Measurements from ENCODE around the gene RPL18A. TPM values are rescaled to one million over a fixed set of nuclear protein-coding genes. Genes with fewer than 3 reads are reported as not detected.

The RPL18A gene
- total and polyA plus RNA-seq, 2 experiments from 2014 or later: 1,314 to 2,829 TPM

- no peak overlapping the region for H3K27ac Mint-ChIP-seq
- no peaks in the 10 kb centered on the region; the same call in 2 of the 3 replicates for H3K36me3 Mint-ChIP-seq (ENCODE audit: low read depth)
- Histone ChIP-seq H3K79me2 (replicated peaks; ENCODE audit: insufficient read depth) (no peaks in the 10 kb centered on the region), H3K9me2 (ENCODE audit: insufficient read depth) (no peaks in the 10 kb centered on the region), H3K27me3 (ENCODE audit: insufficient read depth) (0 out of 2 replicates have a peak, but pooled peaks cover 9% of the 10 kb centered on the region), H3K27ac (ENCODE audit: low read depth) (no peak overlapping the region), H3K4me1 (ENCODE audit: insufficient read depth) (peaks cover 5% of the 10 kb centered on the region; the same call in 1 of the 2 replicates), H3K36me3 (ENCODE audit: insufficient read depth) (no peaks in the 10 kb centered on the region), H3K4me3 (no peak overlapping the region), H4K20me1 (replicated peaks; ENCODE audit: insufficient read depth) (no peaks in the 10 kb centered on the region), H2AFZ (no peak overlapping the region), H3K4me2 (no peak overlapping the region), H3F3A (replicated peaks; ENCODE audit: low read depth) (0 out of 2 replicates have a peak, but pooled peaks cover 5% of the 10 kb centered on the region)
- DNase-seq (ENCODE audit: low spot score): no peak
- no peak for ATAC-seq
- peaks cover 21% of the 10 kb centered on the region for H3K27me3 Mint-ChIP-seq (ENCODE audit: insufficient read depth, low read depth, poor library complexity)
- no peak overlapping the region; the same call in 2 of the 3 replicates for H3K4me3 Mint-ChIP-seq
- no peaks in the 10 kb centered on the region for H3K9me3 Mint-ChIP-seq
- TF ChIP-seq NANOG (IDR thresholded peaks at IDR 0.05; ENCODE audit: borderline replicate concordance) (no peak), ZNF331 (CRISPR knock-in tag; IDR thresholded peaks at IDR 0.05; ENCODE audit: low read depth) (no peak), STAT1 (IDR thresholded peaks at IDR 0.05; ENCODE audit: unreplicated experiment) (no peak), JUNB (IDR thresholded peaks at IDR 0.05; ENCODE audit: unreplicated experiment) (no peak), EZH2phosphoT487 (IDR thresholded peaks at IDR 0.05; ENCODE audit: unreplicated experiment) (no peak), POLR2AphosphoS5 (IDR thresholded peaks at IDR 0.05; ENCODE audit: low read depth) (no peak), EZH2 (IDR thresholded peaks at IDR 0.05; ENCODE audit: low read depth, unreplicated experiment) (no peak), CREB1 (CRISPR knock-in tag; IDR thresholded peaks at IDR 0.05; ENCODE audit: low read depth) (no peak), ZNF114 (CRISPR knock-in tag; IDR thresholded peaks at IDR 0.05) (no peak)
- TF ChIP-seq, protein P1, sequence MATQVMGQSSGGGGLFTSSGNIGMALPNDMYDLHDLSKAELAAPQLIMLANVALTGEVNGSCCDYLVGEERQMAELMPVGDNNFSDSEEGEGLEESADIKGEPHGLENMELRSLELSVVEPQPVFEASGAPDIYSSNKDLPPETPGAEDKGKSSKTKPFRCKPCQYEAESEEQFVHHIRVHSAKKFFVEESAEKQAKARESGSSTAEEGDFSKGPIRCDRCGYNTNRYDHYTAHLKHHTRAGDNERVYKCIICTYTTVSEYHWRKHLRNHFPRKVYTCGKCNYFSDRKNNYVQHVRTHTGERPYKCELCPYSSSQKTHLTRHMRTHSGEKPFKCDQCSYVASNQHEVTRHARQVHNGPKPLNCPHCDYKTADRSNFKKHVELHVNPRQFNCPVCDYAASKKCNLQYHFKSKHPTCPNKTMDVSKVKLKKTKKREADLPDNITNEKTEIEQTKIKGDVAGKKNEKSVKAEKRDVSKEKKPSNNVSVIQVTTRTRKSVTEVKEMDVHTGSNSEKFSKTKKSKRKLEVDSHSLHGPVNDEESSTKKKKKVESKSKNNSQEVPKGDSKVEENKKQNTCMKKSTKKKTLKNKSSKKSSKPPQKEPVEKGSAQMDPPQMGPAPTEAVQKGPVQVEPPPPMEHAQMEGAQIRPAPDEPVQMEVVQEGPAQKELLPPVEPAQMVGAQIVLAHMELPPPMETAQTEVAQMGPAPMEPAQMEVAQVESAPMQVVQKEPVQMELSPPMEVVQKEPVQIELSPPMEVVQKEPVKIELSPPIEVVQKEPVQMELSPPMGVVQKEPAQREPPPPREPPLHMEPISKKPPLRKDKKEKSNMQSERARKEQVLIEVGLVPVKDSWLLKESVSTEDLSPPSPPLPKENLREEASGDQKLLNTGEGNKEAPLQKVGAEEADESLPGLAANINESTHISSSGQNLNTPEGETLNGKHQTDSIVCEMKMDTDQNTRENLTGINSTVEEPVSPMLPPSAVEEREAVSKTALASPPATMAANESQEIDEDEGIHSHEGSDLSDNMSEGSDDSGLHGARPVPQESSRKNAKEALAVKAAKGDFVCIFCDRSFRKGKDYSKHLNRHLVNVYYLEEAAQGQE (IDR thresholded peaks at IDR 0.05; ENCODE audit: unreplicated experiment): no peak
- TF ChIP-seq, protein P2, sequence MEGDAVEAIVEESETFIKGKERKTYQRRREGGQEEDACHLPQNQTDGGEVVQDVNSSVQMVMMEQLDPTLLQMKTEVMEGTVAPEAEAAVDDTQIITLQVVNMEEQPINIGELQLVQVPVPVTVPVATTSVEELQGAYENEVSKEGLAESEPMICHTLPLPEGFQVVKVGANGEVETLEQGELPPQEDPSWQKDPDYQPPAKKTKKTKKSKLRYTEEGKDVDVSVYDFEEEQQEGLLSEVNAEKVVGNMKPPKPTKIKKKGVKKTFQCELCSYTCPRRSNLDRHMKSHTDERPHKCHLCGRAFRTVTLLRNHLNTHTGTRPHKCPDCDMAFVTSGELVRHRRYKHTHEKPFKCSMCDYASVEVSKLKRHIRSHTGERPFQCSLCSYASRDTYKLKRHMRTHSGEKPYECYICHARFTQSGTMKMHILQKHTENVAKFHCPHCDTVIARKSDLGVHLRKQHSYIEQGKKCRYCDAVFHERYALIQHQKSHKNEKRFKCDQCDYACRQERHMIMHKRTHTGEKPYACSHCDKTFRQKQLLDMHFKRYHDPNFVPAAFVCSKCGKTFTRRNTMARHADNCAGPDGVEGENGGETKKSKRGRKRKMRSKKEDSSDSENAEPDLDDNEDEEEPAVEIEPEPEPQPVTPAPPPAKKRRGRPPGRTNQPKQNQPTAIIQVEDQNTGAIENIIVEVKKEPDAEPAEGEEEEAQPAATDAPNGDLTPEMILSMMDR (conservative IDR thresholded peaks at IDR 0.05; ENCODE audit: low read depth in 2 of 2): no peak
- TF ChIP-seq, protein P3, sequence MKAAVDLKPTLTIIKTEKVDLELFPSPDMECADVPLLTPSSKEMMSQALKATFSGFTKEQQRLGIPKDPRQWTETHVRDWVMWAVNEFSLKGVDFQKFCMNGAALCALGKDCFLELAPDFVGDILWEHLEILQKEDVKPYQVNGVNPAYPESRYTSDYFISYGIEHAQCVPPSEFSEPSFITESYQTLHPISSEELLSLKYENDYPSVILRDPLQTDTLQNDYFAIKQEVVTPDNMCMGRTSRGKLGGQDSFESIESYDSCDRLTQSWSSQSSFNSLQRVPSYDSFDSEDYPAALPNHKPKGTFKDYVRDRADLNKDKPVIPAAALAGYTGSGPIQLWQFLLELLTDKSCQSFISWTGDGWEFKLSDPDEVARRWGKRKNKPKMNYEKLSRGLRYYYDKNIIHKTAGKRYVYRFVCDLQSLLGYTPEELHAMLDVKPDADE (IDR thresholded peaks at IDR 0.05): no peak
- TF ChIP-seq, protein P4, sequence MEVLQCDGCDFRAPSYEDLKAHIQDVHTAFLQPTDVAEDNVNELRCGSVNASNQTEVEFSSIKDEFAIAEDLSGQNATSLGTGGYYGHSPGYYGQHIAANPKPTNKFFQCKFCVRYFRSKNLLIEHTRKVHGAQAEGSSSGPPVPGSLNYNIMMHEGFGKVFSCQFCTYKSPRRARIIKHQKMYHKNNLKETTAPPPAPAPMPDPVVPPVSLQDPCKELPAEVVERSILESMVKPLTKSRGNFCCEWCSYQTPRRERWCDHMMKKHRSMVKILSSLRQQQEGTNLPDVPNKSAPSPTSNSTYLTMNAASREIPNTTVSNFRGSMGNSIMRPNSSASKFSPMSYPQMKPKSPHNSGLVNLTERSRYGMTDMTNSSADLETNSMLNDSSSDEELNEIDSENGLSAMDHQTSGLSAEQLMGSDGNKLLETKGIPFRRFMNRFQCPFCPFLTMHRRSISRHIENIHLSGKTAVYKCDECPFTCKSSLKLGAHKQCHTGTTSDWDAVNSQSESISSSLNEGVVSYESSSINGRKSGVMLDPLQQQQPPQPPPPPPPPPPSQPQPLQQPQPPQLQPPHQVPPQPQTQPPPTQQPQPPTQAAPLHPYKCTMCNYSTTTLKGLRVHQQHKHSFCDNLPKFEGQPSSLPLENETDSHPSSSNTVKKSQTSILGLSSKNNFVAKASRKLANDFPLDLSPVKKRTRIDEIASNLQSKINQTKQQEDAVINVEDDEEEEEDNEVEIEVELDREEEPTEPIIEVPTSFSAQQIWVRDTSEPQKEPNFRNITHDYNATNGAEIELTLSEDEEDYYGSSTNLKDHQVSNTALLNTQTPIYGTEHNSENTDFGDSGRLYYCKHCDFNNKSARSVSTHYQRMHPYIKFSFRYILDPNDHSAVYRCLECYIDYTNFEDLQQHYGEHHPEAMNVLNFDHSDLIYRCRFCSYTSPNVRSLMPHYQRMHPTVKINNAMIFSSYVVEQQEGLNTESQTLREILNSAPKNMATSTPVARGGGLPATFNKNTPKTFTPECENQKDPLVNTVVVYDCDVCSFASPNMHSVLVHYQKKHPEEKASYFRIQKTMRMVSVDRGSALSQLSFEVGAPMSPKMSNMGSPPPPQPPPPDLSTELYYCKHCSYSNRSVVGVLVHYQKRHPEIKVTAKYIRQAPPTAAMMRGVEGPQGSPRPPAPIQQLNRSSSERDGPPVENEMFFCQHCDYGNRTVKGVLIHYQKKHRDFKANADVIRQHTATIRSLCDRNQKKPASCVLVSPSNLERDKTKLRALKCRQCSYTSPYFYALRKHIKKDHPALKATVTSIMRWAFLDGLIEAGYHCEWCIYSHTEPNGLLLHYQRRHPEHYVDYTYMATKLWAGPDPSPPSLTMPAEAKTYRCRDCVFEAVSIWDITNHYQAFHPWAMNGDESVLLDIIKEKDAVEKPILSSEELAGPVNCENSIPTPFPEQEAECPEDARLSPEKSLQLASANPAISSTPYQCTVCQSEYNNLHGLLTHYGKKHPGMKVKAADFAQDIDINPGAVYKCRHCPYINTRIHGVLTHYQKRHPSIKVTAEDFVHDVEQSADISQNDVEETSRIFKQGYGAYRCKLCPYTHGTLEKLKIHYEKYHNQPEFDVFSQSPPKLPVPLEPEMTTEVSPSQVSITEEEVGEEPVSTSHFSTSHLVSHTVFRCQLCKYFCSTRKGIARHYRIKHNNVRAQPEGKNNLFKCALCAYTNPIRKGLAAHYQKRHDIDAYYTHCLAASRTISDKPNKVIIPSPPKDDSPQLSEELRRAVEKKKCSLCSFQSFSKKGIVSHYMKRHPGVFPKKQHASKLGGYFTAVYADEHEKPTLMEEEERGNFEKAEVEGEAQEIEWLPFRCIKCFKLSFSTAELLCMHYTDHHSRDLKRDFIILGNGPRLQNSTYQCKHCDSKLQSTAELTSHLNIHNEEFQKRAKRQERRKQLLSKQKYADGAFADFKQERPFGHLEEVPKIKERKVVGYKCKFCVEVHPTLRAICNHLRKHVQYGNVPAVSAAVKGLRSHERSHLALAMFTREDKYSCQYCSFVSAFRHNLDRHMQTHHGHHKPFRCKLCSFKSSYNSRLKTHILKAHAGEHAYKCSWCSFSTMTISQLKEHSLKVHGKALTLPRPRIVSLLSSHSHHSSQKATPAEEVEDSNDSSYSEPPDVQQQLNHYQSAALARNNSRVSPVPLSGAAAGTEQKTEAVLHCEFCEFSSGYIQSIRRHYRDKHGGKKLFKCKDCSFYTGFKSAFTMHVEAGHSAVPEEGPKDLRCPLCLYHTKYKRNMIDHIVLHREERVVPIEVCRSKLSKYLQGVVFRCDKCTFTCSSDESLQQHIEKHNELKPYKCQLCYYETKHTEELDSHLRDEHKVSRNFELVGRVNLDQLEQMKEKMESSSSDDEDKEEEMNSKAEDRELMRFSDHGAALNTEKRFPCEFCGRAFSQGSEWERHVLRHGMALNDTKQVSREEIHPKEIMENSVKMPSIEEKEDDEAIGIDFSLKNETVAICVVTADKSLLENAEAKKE (CRISPR knock-in tag; IDR thresholded peaks at IDR 0.05): no peak
- H3K4me1 Mint-ChIP-seq: peaks cover 15% of the 10 kb centered on the region
Measured at GRCh38 chr19:17835182-17836006, 24.3 kb upstream of the RPL18A start.

Measured in GM23338 (cell line).